ENCODE results near the gene CATSPERD. TPM values are rescaled to one million over a fixed set of nuclear protein-coding genes. Genes with fewer than 3 reads are reported as not detected.

Gene CATSPERD
- total RNA-seq, 1 experiment from 2014 or later = not detected

DNA sequence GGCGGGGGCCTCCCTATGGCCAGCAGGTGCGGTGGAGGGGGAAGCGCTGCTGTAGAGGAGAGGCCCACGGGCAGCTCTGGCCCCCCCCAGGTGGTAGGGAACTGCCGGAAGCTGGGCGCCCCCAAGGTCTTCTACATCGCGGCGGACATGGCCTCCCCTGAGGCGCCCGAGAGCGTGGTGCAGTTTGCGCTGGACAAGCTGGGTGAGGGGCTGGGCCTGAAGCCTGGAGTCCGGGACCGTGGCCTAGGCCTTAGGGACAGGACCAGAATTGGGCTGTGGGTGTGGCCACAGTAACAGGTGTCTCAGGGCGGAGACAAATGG, 34.2 kb upstream of the CATSPERD start:
- Histone ChIP-seq H3K27me3 (ENCODE audit: low read length) (no peaks in the 10 kb centered on the region), H3K4me3 (ENCODE audit: low read length) (peak overlapping the region; percentile 71), H3K79me2 (ENCODE audit: low read length) (peaks cover 12% of the 10 kb centered on the region), H3K9ac (ENCODE audit: low read length) (no peak overlapping the region), H3F3A (ENCODE audit: low read length, unreplicated experiment) (no peaks in the 10 kb centered on the region), H4K20me1 (ENCODE audit: low read length) (peaks cover 10% of the 10 kb centered on the region), H3K4me2 (ENCODE audit: low read length) (peak overlapping the region; percentile 91), H3K9me3 (ENCODE audit: low read length) (no peaks in the 10 kb centered on the region), H3K27ac (ENCODE audit: low read length) (no peak overlapping the region), H3K4me1 (ENCODE audit: insufficient read depth, low read length) (no peaks in the 10 kb centered on the region), H3K36me3 (ENCODE audit: low read depth, low read length) (peaks cover 7% of the 10 kb centered on the region), H2AFZ (ENCODE audit: low read length) (peak overlapping the region; percentile 92), H3K9me2 (replicated peaks; ENCODE audit: low read length) (no peaks in the 10 kb centered on the region)
- no TSS peak for BruUV-seq (replicated peaks)
- ChIA-PET CTCF (interaction anchor here (0.6 to 1.5 kb wide), 2 partner anchors 64 to 944 kb away, joined by 5 read pairs; partner anchors contain the start of gene SAFB2), POLR2A (ENCODE audit: unreplicated experiment) (interaction anchor here (0.5 to 0.9 kb wide), 3 partner anchors 32 to 218 kb away, joined by 5 to 7 read pairs (median 6); partner anchors contain the start of genes LONP1 and VMAC)
- DNase-seq (no peak), ATAC-seq (no peak)
- intact Hi-C loops (cut with micrococcal nuclease) = loop anchor here (10.0 kb wide), 2 partner anchors 109 to 1849 kb away; partner anchors contain the start of genes DUS3L and PNPLA6
- TF ChIP-seq, protein P1, sequence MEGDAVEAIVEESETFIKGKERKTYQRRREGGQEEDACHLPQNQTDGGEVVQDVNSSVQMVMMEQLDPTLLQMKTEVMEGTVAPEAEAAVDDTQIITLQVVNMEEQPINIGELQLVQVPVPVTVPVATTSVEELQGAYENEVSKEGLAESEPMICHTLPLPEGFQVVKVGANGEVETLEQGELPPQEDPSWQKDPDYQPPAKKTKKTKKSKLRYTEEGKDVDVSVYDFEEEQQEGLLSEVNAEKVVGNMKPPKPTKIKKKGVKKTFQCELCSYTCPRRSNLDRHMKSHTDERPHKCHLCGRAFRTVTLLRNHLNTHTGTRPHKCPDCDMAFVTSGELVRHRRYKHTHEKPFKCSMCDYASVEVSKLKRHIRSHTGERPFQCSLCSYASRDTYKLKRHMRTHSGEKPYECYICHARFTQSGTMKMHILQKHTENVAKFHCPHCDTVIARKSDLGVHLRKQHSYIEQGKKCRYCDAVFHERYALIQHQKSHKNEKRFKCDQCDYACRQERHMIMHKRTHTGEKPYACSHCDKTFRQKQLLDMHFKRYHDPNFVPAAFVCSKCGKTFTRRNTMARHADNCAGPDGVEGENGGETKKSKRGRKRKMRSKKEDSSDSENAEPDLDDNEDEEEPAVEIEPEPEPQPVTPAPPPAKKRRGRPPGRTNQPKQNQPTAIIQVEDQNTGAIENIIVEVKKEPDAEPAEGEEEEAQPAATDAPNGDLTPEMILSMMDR (conservative IDR thresholded peaks at IDR 0.05; ENCODE audit: low read depth, low read length) = no peak
- TF ChIP-seq EZH2phosphoT487 (IDR thresholded peaks at IDR 0.05; ENCODE audit: borderline replicate concordance, low read length) (no peak), EZH2 (IDR thresholded peaks at IDR 0.05; ENCODE audit: low read length, unreplicated experiment) (no peak)

DNA sequence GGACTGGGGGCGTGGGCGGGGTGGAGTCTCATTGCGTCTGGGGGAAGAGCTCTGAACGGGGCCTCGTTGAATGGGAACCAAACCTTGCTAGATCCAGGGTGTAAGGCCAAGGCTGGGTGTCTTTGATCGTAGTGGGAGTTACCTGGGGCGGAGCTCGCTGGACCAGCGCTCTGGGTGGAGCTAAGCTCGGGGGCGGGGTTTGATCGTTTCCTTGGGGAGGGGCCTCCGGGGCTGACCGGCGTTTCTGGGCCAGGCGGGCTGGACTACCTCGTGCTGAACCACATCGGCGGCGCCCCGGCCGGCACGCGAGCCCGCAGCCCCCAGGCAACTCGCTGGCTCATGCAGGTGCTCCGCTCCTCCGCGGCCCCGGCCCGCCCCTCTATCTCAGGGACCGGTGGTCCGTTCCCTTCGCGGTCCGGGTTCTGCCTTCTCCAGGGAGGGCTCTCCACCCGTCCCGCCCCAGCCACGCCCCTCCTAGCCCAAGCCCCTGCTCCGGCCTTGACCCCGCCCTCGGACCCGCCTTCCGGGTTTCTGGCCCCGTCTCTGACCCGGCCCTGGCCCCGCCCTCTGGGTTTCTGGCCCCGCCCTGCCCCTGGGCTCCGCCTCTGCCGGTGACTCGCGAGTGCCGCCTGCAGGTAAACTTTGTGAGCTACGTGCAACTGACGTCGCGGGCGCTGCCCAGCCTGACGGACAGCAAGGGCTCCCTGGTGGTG, 33.6 kb upstream of the CATSPERD start:
- Histone ChIP-seq H3K9ac (ENCODE audit: low read length) (peak overlapping the region; percentile 60), H3K9me3 (ENCODE audit: low read length) (no peaks in the 10 kb centered on the region), H4K20me1 (ENCODE audit: low read length) (peaks cover 14% of the 10 kb centered on the region), H3K27me3 (ENCODE audit: low read length) (no peaks in the 10 kb centered on the region), H2AFZ (ENCODE audit: low read length) (peak overlapping the region; percentile 92), H3K4me1 (ENCODE audit: insufficient read depth, low read length) (peaks cover 2% of the 10 kb centered on the region), H3K79me2 (ENCODE audit: low read length) (peaks cover 18% of the 10 kb centered on the region), H3K4me3 (ENCODE audit: low read length) (peak overlapping the region; percentile 71), H3F3A (ENCODE audit: low read length, unreplicated experiment) (peaks cover under 1% of the 10 kb centered on the region), H3K9me2 (replicated peaks; ENCODE audit: low read length) (no peaks in the 10 kb centered on the region), H3K4me2 (ENCODE audit: low read length) (peak overlapping the region; percentile 91), H3K27ac (ENCODE audit: low read length) (no peak overlapping the region), H3K36me3 (ENCODE audit: low read depth, low read length) (peaks cover 11% of the 10 kb centered on the region)
- no TSS peak for BruUV-seq (replicated peaks)
- ATAC-seq = peak; percentile 61
- no peak for TF ChIP-seq EZH2 (IDR thresholded peaks at IDR 0.05; ENCODE audit: low read length, unreplicated experiment)
- TF ChIP-seq, protein P1 (conservative IDR thresholded peaks at IDR 0.05; ENCODE audit: low read depth, low read length) = peak; percentile 90
- ChIA-PET POLR2A (ENCODE audit: unreplicated experiment) (interaction anchor here (0.5 to 1.1 kb wide), 6 partner anchors 12 to 218 kb away, joined by 3 to 14 read pairs (median 6); partner anchors contain the start of genes LONP1, SAFB, SAFB2 and VMAC), CTCF (interaction anchor here (0.5 to 1.5 kb wide), 7 partner anchors 16 to 944 kb away, joined by 3 to 8 read pairs (median 5); partner anchors contain the start of genes CATSPERD, LONP1 and SAFB2)
- intact Hi-C loops (cut with micrococcal nuclease) = loop anchor here (10.0 kb wide), 2 partner anchors 108 to 1848 kb away; partner anchors contain the start of genes DUS3L and PNPLA6
- DNase-seq = peak; percentile 98
